Measurements from ENCODE around the gene SEMA6A.

SEMA6A gene

DNA sequence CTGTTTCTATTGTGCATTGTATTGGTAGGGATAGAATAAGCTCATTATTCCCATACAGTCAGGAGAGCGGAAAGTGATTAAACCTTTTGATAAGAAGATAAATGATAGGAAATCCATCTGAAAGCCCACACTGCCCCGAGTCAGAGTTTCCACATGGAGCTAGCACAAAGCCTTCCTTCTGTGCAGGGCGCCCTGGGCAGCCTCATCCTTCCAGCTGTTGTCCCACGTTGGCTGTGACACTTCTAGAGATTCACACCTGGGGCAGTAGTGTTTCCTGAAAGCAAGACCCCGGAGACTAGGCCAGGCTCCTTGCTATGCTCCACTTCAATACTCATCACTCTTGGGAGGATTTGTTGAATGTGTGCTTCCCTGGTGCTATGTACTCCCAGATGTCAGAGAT is 172.4 kb downstream of the SEMA6A start:
- Histone ChIP-seq H3K36me3 (ENCODE audit: control insufficient read depth, insufficient read depth, low read length) (no peaks in the 10 kb centered on the region), H3K4me1 (ENCODE audit: control insufficient read depth, insufficient read depth, low read length, poor library complexity, severe bottlenecking) (no peaks in the 10 kb centered on the region), H3K4me3 (ENCODE audit: insufficient read depth, low read depth, low read length, poor library complexity, severe bottlenecking) (no peak overlapping the region), H3K27me3 (replicated peaks; ENCODE audit: control insufficient read depth, insufficient read depth, low read length, poor library complexity, severe bottlenecking) (no peaks in the 10 kb centered on the region), H3K9me3 (ENCODE audit: control insufficient read depth, low read length) (no peaks in the 10 kb centered on the region), H3K27ac (ENCODE audit: insufficient read depth, low read length, poor library complexity, severe bottlenecking) (no peak overlapping the region)
- no peak for DNase-seq

- Histone ChIP-seq H3K4me3 (ENCODE audit: insufficient read depth, low read depth, low read length, poor library complexity, severe bottlenecking) (no peak overlapping the region), H3K36me3 (ENCODE audit: control insufficient read depth, insufficient read depth, low read length) (no peaks in the 10 kb centered on the region), H3K27ac (ENCODE audit: insufficient read depth, low read length, poor library complexity, severe bottlenecking) (no peak overlapping the region), H3K4me1 (ENCODE audit: control insufficient read depth, insufficient read depth, low read length, poor library complexity, severe bottlenecking) (no peaks in the 10 kb centered on the region), H3K9me3 (ENCODE audit: control insufficient read depth, low read length) (no peaks in the 10 kb centered on the region), H3K27me3 (replicated peaks; ENCODE audit: control insufficient read depth, insufficient read depth, low read length, poor library complexity, severe bottlenecking) (no peaks in the 10 kb centered on the region)
- DNase-seq, result no peak
Measured at GRCh38 chr5:116401576-116401975, 173.0 kb downstream of the SEMA6A start.

DNA sequence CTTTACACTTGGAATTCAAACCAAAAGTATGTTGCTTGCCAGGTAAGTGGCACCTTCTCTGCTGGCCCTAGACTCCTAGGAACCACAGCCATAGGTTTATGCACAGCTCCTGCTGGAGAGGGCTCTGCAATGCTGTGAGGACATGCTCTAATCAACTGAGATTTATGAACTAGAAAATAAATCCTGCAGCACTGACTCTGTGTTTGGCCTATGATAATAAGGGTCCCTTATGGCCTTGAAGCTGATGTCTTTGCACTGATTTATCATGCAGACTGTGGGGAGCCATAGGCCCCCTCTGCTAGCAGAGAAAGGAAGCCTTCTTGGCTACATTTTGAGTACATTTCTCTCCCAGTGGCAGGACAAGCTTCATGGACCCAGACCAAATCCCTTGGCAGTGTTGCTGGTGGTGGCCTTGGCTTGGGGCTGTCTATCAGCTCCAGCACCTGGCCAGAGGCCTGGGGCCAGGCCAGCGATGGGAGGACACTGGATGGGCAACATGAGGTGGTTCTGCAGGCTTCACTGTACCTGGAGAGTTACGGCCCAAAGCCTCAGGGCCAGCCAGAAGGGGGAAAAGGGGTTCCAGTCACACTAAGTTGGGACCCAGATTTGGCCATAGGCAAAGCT is 178.0 kb downstream of the SEMA6A start:
- no peak overlapping the region for H3K27ac ChIP-seq (ENCODE audit: insufficient read depth, low read length, poor library complexity, severe bottlenecking)
- no peak for DNase-seq

DNA sequence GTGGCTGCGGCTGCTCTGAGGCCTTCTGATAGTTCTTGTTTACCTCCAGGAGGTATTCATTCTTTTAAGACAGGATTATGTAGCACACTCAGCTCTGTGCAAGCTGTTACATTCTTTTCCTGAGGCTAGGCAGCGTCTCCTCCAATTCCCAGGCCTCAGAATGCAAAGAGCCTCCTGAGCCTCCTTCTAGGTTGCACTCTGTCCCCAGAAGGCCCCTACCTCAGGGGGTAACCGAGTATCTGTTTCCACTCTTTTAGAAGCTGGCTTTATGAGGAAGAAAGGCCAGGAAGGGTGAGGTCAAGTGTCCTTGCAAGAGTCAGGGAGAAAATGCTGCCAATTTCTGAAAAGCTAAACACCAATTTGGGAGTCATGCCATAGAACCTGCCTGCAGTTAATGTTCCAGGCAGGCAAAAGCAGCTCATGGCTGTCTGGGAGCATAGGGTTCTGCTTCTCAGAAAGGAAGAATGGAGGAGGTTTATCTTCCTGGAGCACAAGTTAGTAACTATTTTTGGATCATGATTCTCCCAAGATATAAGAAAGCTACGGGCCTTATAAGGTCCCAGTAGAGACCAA is 178.9 kb downstream of the SEMA6A start:
- no peaks in the 10 kb centered on the region for H3K4me1 ChIP-seq (ENCODE audit: control insufficient read depth, insufficient read depth, low read length, poor library complexity, severe bottlenecking)

More for the DNA sequence above, 178.0 kb downstream of the SEMA6A start:
- Histone ChIP-seq H3K36me3 (ENCODE audit: control insufficient read depth, insufficient read depth, low read length) (no peaks in the 10 kb centered on the region), H3K27me3 (replicated peaks; ENCODE audit: control insufficient read depth, insufficient read depth, low read length, poor library complexity, severe bottlenecking) (no peaks in the 10 kb centered on the region), H3K4me1 (ENCODE audit: control insufficient read depth, insufficient read depth, low read length, poor library complexity, severe bottlenecking) (no peaks in the 10 kb centered on the region), H3K9me3 (ENCODE audit: control insufficient read depth, low read length) (no peaks in the 10 kb centered on the region), H3K4me3 (ENCODE audit: insufficient read depth, low read depth, low read length, poor library complexity, severe bottlenecking) (no peak overlapping the region)

GRCh38 chr5:116395226-116395625 is 179.4 kb downstream of the SEMA6A start:
- no peaks in the 10 kb centered on the region for H3K27me3 ChIP-seq (replicated peaks; ENCODE audit: control insufficient read depth, insufficient read depth, low read length, poor library complexity, severe bottlenecking)
- H3K36me3 ChIP-seq (ENCODE audit: control insufficient read depth, insufficient read depth, low read length), result no peaks in the 10 kb centered on the region
- H3K4me1 ChIP-seq (ENCODE audit: control insufficient read depth, insufficient read depth, low read length, poor library complexity, severe bottlenecking), result no peaks in the 10 kb centered on the region
- H3K4me3 ChIP-seq (ENCODE audit: insufficient read depth, low read depth, low read length, poor library complexity, severe bottlenecking), result no peak overlapping the region
- H3K27ac ChIP-seq (ENCODE audit: insufficient read depth, low read length, poor library complexity, severe bottlenecking), result no peak overlapping the region
- H3K9me3 ChIP-seq (ENCODE audit: control insufficient read depth, low read length), result no peaks in the 10 kb centered on the region
- no peak for DNase-seq

More for the DNA sequence above, 178.9 kb downstream of the SEMA6A start:
- H3K27me3 ChIP-seq (replicated peaks; ENCODE audit: control insufficient read depth, insufficient read depth, low read length, poor library complexity, severe bottlenecking), result no peaks in the 10 kb centered on the region
- no peak overlapping the region for H3K4me3 ChIP-seq (ENCODE audit: insufficient read depth, low read depth, low read length, poor library complexity, severe bottlenecking)
- H3K9me3 ChIP-seq (ENCODE audit: control insufficient read depth, low read length), result no peaks in the 10 kb centered on the region
- no peak overlapping the region for H3K27ac ChIP-seq (ENCODE audit: insufficient read depth, low read length, poor library complexity, severe bottlenecking)
- H3K36me3 ChIP-seq (ENCODE audit: control insufficient read depth, insufficient read depth, low read length), result no peaks in the 10 kb centered on the region
- no peak for DNase-seq

DNA sequence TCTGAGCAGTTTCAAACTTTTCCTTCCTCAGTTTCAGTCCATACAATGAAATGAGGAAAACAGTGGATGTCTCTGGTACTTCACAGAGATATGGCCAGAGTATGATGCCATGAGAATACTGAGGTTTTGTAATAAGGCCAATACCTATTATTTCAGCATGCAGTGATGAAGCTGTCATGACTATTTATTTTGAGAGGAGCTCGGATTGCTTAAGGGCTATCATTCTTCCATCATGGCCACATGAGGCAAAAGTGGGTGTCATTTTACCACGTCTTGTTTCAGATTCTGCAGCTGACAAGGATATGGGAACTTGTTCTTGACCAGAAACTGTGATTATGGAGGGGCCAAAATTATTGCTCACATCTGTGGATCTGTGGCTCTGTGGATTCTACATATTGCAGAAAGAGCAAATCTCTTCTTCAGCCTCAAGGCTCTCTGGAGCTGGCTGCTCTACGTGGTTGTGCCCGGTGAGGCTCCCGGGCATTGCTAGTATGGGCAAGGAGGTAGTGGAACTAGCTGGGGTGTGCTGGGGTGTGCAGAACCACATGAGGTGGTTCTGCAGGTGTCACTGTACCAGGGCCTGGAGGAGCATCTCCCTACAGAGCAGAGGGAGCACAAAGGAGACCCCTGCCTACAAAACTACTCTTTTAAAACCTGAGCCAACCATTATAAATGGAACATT is 180.3 kb downstream of the SEMA6A start:
- DNase-seq, result no peak
- H3K27ac ChIP-seq (ENCODE audit: insufficient read depth, low read length, poor library complexity, severe bottlenecking), result no peak overlapping the region
- H3K4me3 ChIP-seq (ENCODE audit: insufficient read depth, low read depth, low read length, poor library complexity, severe bottlenecking), result no peak overlapping the region
- no peaks in the 10 kb centered on the region for H3K9me3 ChIP-seq (ENCODE audit: control insufficient read depth, low read length)
- no peaks in the 10 kb centered on the region for H3K36me3 ChIP-seq (ENCODE audit: control insufficient read depth, insufficient read depth, low read length)
- H3K4me1 ChIP-seq (ENCODE audit: control insufficient read depth, insufficient read depth, low read length, poor library complexity, severe bottlenecking), result no peaks in the 10 kb centered on the region
- no peaks in the 10 kb centered on the region for H3K27me3 ChIP-seq (replicated peaks; ENCODE audit: control insufficient read depth, insufficient read depth, low read length, poor library complexity, severe bottlenecking)

All from effector memory CD4-positive, alpha-beta T cell (primary cell).